Fibroblast of lung (primary cell): Measurements from ENCODE around the gene TAF8.

Source experiments
- CTCF ChIP-seq, 2 donors: IDR thresholded peaks in 1 of 2; conservative IDR thresholded peaks in 1 of 2; 1 replicate in 1 of 2; 2 replicates in 1 of 2; pipeline ENCODE4 v1.5.1; 2011 to 2012; ENCODE audit warnings: low read length in 2 of 2, control low read depth in 1 of 2, inconsistent platforms in 1 of 2, low read depth in 1 of 2, mild to moderate bottlenecking in 1 of 2
- EZH2 ChIP-seq: IDR thresholded peaks from 2 replicates; pipeline ENCODE4 v1.5.1; 2012; ENCODE audit warnings: low read length, control low read depth, mild to moderate bottlenecking; ENCODE audit errors: missing control alignments

- no peak for TF ChIP-seq CTCF (conservative IDR thresholded peaks at IDR 0.05 in 1 of 2, IDR thresholded peaks at IDR 0.05 in 1 of 2; ENCODE audit: low read depth in 1 of 2, low read length in 2 of 2)
- TF ChIP-seq EZH2: no peak
Measured at GRCh38 chr6:42133926-42134325, 83.6 kb downstream of the TAF8 start.
